PC-3 (cell line): ENCODE results near the gene BATF3. TPM values are rescaled to one million over a fixed set of nuclear protein-coding genes. Genes with fewer than 3 reads are reported as not detected.

Experiments used
- ATAC-seq: fragments of 200-7000 bp; cut with Tn5 transposase; 2 replicates; pipeline ENCODE4 v1.9.1; 2020; ENCODE audit warnings: mild to moderate bottlenecking, moderate library complexity
- BruUV-seq: library from RNA; stranded (reverse); fragments of 400-500 nt; replicated peaks from 2 replicates; lab custom pipeline; 2021; lab: Mats Ljungman, UMichigan
- CTCF ChIA-PET: fragments of 300-600 bp; sonication (Branson Sonifier 250); formaldehyde crosslinking; loops from one replicate; lab custom pipeline; 2022; ENCODE audit warnings: antibody characterized with exemption; lab: Charles Lee
- POLR2A ChIA-PET: fragments of 300-600 bp; sonication (Branson Sonifier 250); formaldehyde crosslinking; loops from one replicate; lab custom pipeline; 2022; ENCODE audit warnings: antibody characterized with exemption; ENCODE audit not compliant: unreplicated experiment; lab: Charles Lee
- DNase-seq: peaks from one replicate; pipeline ENCODE4 v3.0.0-alpha.2; 2015
- H2AFZ ChIP-seq: fragments of 300-600 bp; sonication (generic); 2 replicates; pipeline ENCODE4 v1.6.0; 2016; ENCODE audit warnings: antibody characterized with exemption, low read length
- H3F3A ChIP-seq: fragments of 300-600 bp; sonication (generic); one replicate; pipeline ENCODE4 v1.6.0; 2017; ENCODE audit warnings: antibody characterized with exemption, low read length, control low read depth, mild to moderate bottlenecking; ENCODE audit not compliant: unreplicated experiment
- H3K27ac ChIP-seq: fragments of 300-600 bp; sonication (generic); 2 replicates; pipeline ENCODE4 v1.5.1; 2016; ENCODE audit warnings: mild to moderate bottlenecking, low read length
- H3K27me3 ChIP-seq: fragments of 300-600 bp; sonication (generic); 2 replicates; pipeline ENCODE4 v1.6.1; 2016; ENCODE audit warnings: low read length, mixed read lengths
- H3K36me3 ChIP-seq: fragments of 300-600 bp; sonication (generic); 2 replicates; pipeline ENCODE4 v1.6.1; 2016; ENCODE audit warnings: low read depth, mixed run types, low read length, mixed read lengths
- H3K4me1 ChIP-seq: fragments of 300-600 bp; sonication (generic); 2 replicates; pipeline ENCODE4 v1.5.1; 2016; ENCODE audit warnings: low read length; ENCODE audit not compliant: insufficient read depth
- H3K4me2 ChIP-seq: fragments of 300-600 bp; sonication (generic); 2 replicates; pipeline ENCODE4 v1.6.0; 2016; ENCODE audit warnings: low read length
- H3K4me3 ChIP-seq: fragments of 300-600 bp; sonication (generic); 2 replicates; pipeline ENCODE4 v1.5.1; 2016; ENCODE audit warnings: mild to moderate bottlenecking, low read length, mixed read lengths
- H3K79me2 ChIP-seq: fragments of 300-600 bp; sonication (generic); 2 replicates; pipeline ENCODE4 v1.6.1; 2017; ENCODE audit warnings: low read length, mixed read lengths
- H3K9ac ChIP-seq: fragments of 300-600 bp; sonication (generic); 2 replicates; pipeline ENCODE4 v1.6.0; 2016; ENCODE audit warnings: mild to moderate bottlenecking, low read length
- H3K9me2 ChIP-seq: fragments of 300-600 bp; sonication (generic); replicated peaks from 2 replicates; pipeline ENCODE4 v1.6.1; 2016; ENCODE audit warnings: mixed run types, low read length, mixed read lengths
- H3K9me3 ChIP-seq: fragments of 300-600 bp; sonication (generic); 2 replicates; pipeline ENCODE4 v1.6.1; 2016; ENCODE audit warnings: low read length, mixed read lengths
- H4K20me1 ChIP-seq: fragments of 300-600 bp; sonication (generic); 2 replicates; pipeline ENCODE4 v1.6.1; 2016; ENCODE audit warnings: low read length, mixed read lengths
- EZH2 ChIP-seq: fragments of 300-600 bp; sonication (generic); IDR thresholded peaks from one replicate; pipeline ENCODE4 v1.6.1; 2017; ENCODE audit warnings: antibody characterized with exemption, mild to moderate bottlenecking, low read length; ENCODE audit not compliant: unreplicated experiment
- EZH2phosphoT487 ChIP-seq: fragments of 300-600 bp; sonication (generic); IDR thresholded peaks from 2 replicates; pipeline ENCODE4 v1.6.1; 2018; ENCODE audit warnings: mild to moderate bottlenecking, antibody characterized with exemption, low read length, borderline replicate concordance
- intact Hi-C: fragments of 100-400 bp; cut with micrococcal nuclease; formaldehyde crosslinking; loops from 2 replicates; pipeline ENCODE4 v1.9.0; 2023
- total RNA-seq: library from RNA; depleted of rRNA; stranded (reverse); fragments of >200 nt; gene quantifications from 2 replicates; pipeline ENCODE4 v1.2.3, GENCODE V29; 2014
- TF ChIP-seq, protein P1 (sequence below): fragments of 300-600 bp; sonication (generic); conservative IDR thresholded peaks from 2 replicates; pipeline ENCODE4 v1.5.1; 2017; ENCODE audit warnings: antibody characterized with exemption, low read depth, mild to moderate bottlenecking, low read length

The BATF3 gene
- total RNA-seq, 1 experiment from 2014 or later = 4.3 TPM

- Histone ChIP-seq H3K27me3 (no peaks in the 10 kb centered on the region), H2AFZ (no peak overlapping the region), H4K20me1 (no peaks in the 10 kb centered on the region), H3K9me3 (no peaks in the 10 kb centered on the region), H3K9me2 (no peaks in the 10 kb centered on the region), H3K4me1 (no peaks in the 10 kb centered on the region), H3F3A (no peaks in the 10 kb centered on the region), H3K27ac (no peak overlapping the region), H3K4me3 (no peak overlapping the region), H3K9ac (no peak overlapping the region), H3K4me2 (no peak overlapping the region), H3K36me3 (no peaks in the 10 kb centered on the region), H3K79me2 (no peaks in the 10 kb centered on the region)
- no peak for ATAC-seq
- no TSS peak for BruUV-seq
- intact Hi-C loops = no loop called here
- TF ChIP-seq EZH2 (no peak), EZH2phosphoT487 (no peak)
- TF ChIP-seq, protein P1, sequence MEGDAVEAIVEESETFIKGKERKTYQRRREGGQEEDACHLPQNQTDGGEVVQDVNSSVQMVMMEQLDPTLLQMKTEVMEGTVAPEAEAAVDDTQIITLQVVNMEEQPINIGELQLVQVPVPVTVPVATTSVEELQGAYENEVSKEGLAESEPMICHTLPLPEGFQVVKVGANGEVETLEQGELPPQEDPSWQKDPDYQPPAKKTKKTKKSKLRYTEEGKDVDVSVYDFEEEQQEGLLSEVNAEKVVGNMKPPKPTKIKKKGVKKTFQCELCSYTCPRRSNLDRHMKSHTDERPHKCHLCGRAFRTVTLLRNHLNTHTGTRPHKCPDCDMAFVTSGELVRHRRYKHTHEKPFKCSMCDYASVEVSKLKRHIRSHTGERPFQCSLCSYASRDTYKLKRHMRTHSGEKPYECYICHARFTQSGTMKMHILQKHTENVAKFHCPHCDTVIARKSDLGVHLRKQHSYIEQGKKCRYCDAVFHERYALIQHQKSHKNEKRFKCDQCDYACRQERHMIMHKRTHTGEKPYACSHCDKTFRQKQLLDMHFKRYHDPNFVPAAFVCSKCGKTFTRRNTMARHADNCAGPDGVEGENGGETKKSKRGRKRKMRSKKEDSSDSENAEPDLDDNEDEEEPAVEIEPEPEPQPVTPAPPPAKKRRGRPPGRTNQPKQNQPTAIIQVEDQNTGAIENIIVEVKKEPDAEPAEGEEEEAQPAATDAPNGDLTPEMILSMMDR = no peak
- ChIA-PET CTCF (no interaction called here), POLR2A (no interaction called here)
- DNase-seq = no peak
Observed at GRCh38 chr1:212710566-212710965, 10.9 kb upstream of the BATF3 start.

DNA sequence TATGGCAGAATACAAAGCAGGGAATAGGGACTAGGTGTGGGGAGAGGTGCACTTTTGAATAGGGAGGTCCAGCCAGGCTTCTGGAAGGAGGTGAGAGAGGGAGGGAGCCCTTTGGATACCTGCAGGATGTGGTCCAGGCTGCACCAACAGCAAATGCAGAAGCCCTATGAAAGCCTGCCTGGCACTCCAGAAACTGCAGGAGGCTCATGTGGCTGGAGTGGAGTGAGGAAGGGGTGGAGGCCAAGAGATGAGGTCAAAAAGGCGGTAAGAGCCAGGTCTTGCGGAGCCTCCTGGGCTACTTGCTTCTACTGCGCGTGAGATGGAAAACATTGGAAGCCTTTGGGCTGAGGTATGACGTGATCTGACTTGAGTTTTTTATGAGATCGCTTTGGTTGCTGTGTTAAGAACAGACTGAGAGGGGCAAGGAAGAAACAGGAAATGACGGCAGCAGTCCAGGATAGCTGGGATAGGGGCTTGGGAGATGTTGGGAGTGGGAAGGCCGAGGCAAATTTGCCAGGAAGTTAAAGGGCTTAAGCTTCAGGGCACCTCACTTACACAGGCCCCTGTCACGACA lies 4.4 kb upstream of the BATF3 start:
- no peak overlapping the region for H2AFZ ChIP-seq
- TF ChIP-seq EZH2 (no peak), EZH2phosphoT487 (no peak)
- TF ChIP-seq, protein P1 = no peak
- ATAC-seq = no peak
- no peak overlapping the region for H3K4me3 ChIP-seq
- no peaks in the 10 kb centered on the region for H3K9me2 ChIP-seq
- no peak overlapping the region for H3K27ac ChIP-seq
- H3K27me3 ChIP-seq = peaks cover 40% of the 10 kb centered on the region
- intact Hi-C loops = loop anchor here (2.0 to 5.0 kb wide), 2 partner anchors 33 to 227 kb away; no protein-coding TSS in a partner anchor
- POLR2A ChIA-PET = no interaction called here
- H3K36me3 ChIP-seq = no peaks in the 10 kb centered on the region
- DNase-seq = no peak
- peaks cover 10% of the 10 kb centered on the region for H3K4me1 ChIP-seq
- no TSS peak for BruUV-seq
- no peaks in the 10 kb centered on the region for H3F3A ChIP-seq
- no peaks in the 10 kb centered on the region for H4K20me1 ChIP-seq
- CTCF ChIA-PET = no interaction called here
- H3K9ac ChIP-seq = no peak overlapping the region
- H3K79me2 ChIP-seq = no peaks in the 10 kb centered on the region
- H3K4me2 ChIP-seq = no peak overlapping the region
- no peaks in the 10 kb centered on the region for H3K9me3 ChIP-seq

- Histone ChIP-seq H4K20me1 (no peaks in the 10 kb centered on the region), H3K4me3 (no peak overlapping the region), H3K36me3 (no peaks in the 10 kb centered on the region), H2AFZ (no peak overlapping the region), H3K79me2 (no peaks in the 10 kb centered on the region), H3K9ac (no peak overlapping the region), H3F3A (no peaks in the 10 kb centered on the region), H3K4me2 (no peak overlapping the region), H3K4me1 (peaks cover 18% of the 10 kb centered on the region), H3K27me3 (peaks cover 54% of the 10 kb centered on the region), H3K9me2 (no peaks in the 10 kb centered on the region), H3K27ac (no peak overlapping the region), H3K9me3 (no peaks in the 10 kb centered on the region)
- ChIA-PET POLR2A (no interaction called here), CTCF (no interaction called here)
- ATAC-seq (no peak), DNase-seq (no peak)
- no peak for TF ChIP-seq EZH2phosphoT487
- TF ChIP-seq EZH2 = no peak
- TF ChIP-seq, protein P1 = no peak
- intact Hi-C loops = loop anchor here (2.0 to 5.0 kb wide), 2 partner anchors 32 to 225 kb away; no protein-coding TSS in a partner anchor
- BruUV-seq = no TSS peak
Observed at GRCh38 chr1:212702672-212703071, 3.0 kb upstream of the BATF3 start.
